Stimulated activated CD8-positive, alpha-beta memory T cell treated with anti-CD3 and anti-CD28 coated beads, Interleukin-15, amount 100 ng/mL, for 24 hours (primary cell): Measurements from ENCODE around the gene UAP1L1.
"Not testable (repeated sequence)": the region's sequence is repeated elsewhere in the genome, so short reads cannot be mapped to it uniquely, and the experiment has no call there.

Experiments used
- DNase-seq: peaks from one replicate; pipeline ENCODE4 v3.0.0-alpha.2; 2020; ENCODE audit warnings: low read depth

UAP1L1 gene

DNA sequence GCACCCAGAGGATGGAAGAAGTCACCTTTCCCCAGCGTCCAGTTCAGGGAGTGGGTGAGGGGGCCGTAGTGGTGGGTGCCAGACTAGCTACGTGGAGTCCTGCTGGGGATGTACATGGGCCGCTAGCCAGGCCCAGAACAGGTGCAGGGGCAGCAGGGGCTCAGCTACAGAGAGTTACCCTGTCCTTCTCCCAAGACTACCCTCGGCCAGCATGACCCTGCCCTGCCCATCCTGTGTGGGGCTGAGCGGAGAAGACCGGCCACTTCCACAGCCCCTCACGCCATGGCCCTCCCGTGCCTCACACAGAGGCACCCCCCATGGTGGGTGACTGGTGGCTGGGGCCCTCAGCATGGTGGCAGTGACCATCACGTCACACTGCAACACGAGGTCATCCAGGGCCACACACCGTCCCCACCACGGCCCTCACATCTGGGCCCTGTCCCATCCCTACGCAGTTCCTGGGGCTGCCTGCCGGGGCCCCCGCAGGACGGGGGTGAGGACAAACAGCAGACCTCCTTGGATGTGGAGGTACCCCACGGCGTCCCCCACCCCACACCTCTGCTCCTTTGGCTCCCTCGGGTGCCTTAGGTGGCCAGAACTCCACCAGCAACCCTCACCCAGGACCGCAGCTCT is 38.2 kb downstream of the UAP1L1 start:
- DNase-seq: no peak

DNA sequence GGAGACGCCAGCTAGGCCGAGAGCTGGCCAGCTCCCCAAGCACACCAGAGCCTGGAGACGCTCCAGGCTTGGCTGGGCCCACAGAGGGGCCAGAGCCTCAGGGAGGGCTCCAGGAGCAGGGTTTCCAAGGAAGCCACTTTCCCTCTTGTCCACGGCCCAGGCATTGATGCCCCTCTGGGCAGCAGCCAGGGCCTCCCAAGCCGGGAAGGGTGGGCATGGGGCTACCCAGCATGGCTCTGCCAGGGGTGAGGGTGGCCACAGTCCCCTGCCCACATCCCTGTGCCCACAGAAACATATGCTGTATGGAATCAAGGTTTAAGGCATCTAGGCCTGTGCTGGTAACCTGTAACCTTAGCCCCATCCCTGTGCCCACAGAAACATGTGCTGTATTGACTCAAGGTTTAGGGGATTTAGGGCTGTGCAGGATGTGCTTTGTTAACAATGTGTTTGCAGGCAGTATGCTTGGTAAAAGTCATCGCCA is 38.8 kb downstream of the UAP1L1 start:
- no peak for DNase-seq

DNA sequence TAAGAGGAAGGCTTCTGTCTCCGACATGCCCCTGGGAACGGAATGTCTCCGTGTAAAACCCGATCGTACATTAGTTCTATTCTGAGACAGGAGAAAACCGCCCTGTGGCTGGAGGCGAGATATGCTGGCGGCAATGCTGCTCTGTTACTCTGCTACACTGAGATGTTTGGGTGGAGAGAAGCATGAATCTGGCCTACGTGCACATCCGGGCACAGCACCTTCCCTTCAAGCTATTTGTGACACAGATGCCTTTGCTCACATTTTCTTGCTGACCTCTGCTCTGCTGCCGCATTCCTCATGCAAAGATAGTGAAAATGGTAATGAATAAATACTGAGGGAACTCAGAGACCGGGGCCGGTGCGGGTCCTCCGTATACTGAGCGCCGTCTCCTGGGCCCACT is 39.4 kb downstream of the UAP1L1 start:
- DNase-seq: no peak

DNA sequence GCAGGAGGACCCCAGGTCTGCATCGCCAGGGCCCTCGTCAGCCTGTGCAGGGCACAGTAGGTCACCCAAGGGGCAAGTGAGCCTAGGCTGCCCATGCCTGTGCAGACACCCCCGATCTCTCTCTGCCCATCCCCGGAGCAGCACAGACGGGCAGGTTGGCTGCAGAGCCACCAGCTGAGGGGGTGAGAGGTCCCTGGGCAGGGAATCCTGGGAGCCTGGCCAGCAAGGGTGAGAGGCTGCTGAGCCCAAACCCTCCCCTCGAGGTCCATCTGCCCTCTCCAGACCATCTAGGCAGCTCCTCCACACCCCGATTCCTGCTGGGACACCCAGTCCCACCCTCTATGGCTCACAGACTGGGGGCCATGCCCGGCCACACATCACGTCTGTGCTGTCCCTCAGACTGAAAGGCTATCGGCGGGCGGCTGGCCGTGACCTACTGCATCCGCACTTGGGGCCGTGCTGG is 40.0 kb downstream of the UAP1L1 start:
- no peak for DNase-seq

DNA sequence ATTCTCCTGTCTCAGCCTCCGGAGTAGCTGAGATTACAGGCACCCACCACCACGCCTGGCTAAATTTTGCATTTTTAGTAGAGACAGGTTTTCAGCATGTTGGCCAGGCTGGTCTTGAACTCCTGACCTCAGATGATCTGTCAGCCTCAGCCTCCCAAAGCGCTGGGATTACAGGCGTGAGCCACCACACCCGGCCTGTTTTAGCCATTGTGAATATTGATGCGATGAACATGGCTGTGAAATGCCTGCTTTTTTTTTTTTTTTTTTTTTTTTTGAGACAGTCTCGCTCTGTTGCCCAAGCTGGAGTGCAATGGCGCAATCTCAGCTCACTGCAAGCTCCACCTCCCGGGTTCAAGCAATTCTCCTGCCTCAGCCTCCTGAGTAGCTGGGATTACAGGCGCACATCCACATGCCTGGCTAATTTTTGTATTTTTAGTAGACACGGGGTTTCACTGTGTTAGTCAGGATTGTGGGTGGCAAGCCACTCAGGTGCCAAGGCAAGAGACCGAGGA is 40.8 kb downstream of the UAP1L1 start:
- not testable (repeated sequence) for DNase-seq

DNA sequence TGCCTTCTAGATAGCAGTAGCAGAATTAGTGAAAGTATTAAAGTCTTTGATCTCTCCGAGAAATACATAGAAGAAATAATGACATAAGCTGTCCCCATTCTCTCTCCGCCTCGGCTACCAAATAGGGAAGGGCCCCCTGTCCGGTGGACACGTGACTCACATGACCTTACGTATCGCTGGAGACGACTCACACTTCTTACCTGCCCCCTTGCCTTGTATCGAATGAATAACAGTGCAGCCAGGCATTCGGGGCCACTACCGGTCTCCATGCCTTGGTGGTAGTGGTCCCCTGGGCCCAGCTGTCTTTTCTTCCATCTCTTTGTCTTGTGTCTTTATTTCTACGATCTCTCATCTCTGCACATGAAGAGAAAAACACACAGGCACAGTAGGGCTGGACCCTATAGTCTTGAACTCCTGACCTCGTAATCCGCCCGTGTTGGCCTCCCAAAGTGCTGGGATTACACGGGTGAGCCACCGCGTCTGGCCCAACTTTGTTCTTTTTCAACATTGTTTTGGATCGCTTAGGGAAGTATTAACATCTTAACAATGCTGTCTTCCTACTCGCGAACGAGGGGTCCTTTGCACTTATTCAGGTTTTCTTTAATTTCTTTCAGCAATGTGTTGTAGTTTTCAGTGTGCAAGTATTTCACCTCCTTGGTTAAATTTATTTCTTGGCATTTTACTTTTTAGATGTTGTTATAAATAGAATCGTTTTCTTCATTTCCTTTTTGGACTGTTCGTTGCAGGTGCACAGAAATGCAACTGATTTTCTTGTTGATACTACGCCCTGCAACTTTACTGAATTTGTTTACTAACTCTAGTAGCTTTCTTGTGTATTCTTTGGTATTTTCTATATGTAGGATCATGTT is 44.8 kb downstream of the UAP1L1 start:
- not testable (repeated sequence) for DNase-seq

DNA sequence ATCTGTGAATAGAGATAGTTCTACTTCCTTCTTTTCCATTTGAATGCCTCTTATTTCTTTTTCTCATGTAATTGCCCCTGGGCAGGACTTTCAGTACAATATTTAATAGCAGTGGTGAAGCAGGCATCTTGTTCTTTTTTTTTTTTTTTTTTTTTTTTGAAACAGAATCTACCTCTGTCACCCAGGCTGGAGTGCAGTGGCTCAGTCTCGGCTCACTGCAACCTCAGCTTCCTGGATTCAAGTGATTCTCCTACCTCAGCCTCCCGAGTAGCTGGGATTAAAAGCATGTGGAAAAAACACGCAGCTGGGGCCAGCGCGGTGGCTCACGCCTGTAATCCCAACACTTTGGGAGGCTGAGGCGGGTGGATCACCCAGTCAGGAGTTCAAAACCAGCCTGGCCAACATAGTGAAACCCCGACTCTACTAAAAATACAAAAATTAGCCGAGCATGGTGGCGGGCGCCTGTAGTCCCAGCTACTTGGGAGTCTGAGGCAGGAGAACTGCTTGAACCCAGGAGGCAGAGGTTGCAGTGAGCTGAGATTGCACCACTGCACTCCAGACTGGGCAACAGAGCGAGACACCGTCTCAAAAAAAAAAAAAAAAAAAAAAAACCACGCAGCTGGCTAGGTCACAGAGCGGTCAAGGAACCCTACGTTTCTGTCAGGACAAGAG is 45.6 kb downstream of the UAP1L1 start:
- not testable (repeated sequence) for DNase-seq

DNA sequence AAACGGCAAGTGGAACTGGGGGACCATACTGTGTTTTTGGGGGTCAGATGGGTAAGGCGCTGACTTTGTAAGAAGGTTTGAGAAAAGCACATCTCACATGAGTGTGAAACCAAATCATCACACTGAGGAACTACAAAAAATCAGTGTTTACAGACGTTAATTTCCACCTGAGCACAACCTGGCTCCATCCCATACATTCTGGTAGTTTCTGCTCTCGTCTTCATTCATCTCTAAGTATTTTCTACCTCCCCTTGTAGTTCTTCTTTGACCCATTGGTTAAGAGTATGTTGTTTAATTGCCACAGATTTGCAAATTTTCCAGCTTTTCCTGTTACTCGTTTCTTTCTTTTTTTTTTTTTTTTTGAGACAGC is 46.1 kb downstream of the UAP1L1 start:
- no peak for DNase-seq

DNA sequence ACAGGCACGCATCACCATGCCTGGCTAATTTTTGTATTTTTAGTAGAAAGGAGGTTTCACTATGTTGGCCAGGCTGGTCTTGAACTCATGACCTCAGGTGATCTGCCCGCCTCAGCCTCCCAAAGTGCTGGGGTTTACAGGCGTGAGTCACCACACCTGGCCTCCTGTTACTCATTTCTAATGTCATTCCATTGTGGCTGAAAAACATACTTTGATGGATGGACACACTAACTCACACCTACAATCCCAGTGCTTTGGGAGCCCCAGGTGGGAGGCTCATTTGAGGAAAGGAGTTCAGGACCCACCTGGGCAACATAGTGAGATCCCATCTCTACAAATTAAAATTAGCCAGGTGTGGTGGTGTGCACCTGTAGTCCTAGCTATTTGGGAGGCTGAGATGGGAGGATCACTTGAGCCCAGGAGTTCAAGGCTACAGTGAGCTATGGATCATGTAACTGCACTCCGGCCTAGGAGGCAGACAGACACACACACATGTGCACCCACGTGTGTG is 46.7 kb downstream of the UAP1L1 start:
- DNase-seq: not testable (repeated sequence)

DNA sequence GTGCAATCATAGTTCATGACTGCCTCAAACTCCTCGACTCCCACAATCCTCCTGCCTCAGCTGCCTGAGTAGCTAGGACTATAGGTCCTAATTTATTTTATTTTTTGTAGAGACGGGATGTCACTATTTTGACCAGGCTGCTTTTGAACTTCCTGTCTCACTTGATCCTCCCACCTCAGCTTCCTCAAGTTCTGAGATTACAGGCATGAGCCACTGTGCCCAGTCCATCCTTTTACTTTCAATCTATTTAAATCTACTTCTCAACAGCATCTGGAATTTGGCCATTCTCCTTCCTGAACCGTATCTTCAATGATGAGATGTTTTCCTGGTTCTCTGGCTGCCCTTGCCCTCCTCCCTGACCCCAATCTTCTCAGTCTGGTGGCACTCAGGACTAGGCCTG is 49.5 kb downstream of the UAP1L1 start:
- no peak for DNase-seq

DNA sequence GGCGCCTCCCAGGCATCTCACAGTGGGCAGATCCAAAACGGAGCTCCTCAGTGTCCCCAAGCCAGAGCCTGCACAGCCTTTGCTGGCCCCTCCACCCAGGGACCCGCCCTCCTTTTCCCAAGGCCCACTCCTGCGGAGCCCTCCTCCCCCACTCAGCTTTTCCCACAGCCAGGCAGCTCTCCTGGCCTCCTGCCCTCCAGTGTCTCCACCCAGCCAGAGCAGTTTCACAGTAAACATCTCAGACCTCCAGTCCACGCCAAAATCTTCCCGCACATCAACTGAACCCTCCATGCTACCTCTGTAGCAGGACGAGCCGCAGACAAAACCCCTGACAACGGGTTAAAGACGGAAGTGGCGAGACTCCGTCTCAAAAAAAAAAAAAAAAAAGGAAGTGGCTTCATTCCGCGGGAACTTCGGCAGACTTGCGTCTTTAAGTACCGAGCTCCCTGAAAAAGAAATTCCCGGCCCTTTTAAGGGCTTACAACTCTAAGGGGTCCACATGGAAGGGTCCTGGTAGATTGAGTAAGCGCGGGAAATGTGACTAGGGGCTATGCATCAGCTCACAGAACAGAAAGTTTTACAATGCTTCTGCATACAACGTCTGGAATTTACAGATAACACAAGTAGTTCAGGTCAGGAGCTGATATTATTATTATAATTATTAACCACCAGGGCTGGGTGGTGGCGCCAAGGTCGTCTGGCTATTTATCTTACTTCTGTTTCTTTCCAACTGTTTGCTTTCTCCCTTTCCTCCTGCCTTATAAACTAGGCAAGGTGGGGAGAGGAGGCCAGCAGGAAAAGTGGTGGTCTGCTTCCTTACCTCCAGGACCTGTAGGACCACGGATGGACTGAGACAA is 50.2 kb downstream of the UAP1L1 start:
- no peak for DNase-seq

DNA sequence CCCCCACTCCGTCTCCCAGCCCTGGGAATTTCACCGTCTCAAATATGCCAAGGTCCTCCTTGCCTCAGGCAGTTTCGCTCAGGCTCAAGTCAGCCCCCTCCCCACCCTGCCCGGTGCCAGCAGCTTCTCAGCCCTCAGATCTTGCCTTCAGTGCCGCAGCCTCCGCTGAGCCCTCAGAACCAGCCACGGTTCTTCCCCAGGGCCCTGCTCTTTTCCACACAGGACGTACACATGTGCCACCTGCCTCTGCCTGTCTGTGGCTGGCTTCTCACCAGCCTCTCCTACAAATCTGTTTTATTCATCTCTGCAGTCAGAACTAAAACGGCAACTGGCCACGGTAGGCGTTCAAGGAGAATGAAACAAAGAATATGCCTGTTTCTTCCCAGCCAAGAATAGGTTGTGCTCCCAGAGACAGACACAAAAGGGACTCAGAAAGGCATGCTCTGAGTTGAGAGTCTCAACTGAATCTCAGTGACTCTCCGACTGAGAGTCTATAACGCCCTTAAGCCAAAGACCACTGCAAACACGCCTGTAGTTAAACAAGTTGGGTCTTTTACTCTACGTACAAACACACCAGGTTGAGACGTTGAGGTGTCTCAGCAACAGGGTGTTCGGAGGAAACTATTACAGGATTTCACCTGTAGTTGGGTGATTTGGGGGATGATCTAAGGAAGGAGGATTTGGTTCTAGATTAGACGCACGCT is 51.0 kb downstream of the UAP1L1 start:
- no peak for DNase-seq

DNA sequence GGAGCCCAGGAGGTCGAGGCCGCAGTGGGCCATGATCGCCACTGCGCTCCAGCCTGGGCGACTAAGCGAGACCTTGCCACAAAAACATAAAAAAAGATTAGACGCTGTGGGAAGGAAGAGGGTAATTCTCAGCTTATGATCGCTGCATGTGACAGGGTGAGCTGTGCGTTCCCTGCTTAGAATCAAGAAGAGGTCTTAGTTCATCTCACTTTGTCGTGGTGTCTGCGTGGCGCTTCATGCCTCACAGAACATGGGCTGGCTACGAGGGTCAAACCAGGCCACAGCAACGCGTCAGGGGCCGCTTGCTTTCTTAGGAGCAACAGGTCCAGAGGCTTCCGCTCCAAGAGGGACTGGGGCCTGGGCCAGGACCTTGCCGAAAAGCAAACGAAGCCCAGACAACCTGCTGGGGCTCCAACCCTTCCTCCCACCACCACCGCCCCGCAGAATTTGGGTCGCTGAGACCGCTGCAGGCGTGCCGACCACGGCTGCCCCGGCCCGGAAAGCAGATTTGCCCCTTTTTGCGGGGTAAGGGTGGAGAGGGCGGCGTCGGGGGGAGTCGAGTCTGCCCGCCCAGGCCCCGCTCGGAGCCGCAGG is 51.6 kb downstream of the UAP1L1 start:
- no peak for DNase-seq

DNA sequence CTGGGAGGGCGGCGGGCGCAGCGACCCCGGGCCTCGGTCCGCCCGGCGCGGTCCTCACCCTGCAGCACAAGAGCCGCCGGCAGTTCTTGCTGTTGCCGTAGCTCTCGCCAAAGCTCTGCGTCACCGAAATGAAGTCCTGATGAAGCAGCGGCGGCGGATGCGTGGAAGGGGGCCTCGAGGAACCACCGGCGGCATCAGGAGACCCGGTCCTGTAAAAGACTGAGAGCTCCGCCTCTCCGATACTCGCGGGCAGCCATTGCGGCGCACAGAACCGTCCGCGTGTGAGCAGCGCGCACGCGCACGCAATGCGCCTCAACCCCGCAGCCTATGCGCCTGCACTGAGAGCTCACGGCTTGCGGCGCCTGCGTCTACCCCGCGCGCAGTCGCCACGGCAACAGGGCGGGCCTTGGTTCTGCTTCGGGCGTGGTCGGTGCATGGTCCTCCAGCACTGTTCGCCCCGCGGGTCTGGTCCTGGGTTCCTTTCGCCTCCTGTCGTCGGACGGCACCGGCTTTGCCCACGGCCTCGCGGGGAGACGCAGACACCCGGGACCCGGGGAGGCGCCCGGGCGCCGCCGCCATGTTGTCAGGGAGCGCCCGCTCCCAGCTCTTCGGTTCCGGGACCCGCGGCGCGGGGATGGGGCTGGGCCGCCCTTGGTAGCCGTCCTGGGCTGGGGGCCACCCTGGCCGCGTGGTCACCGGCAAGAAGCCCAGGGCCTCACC is 52.3 kb downstream of the UAP1L1 start:
- DNase-seq: peak; percentile 81

DNA sequence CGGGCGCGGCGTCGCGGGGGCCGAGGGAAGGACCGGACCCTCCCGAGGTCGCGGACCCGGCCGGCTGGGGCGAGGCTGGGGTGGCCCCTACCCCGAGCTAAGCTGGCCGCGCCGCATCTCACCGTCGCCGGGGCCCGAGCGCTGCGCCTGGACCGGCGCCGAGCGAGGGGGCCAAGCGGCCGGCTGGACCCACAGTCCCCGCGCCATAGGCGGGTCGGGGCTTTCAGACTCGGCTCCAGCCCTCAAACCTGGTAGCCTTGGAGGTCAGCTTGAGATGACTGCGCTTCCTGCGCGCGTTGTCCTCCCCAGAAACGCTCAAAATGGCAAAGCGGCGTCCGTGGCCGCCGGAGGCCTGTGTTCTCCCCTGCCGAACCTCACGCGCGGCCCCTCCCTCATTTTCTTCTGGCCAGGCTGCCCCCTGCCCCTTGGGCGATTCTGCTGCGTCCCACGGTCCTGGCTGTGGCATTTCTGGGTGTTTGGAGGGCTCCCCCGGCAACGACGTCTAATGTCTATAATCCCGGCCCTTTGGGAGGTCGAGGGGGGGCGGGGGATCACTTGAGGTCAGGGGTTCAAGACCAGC is 52.9 kb downstream of the UAP1L1 start:
- no peak for DNase-seq
